HG02678 (cell line): ENCODE data around the gene USH1G.

Experiments
- ATAC-seq: cut with Tn5 transposase; IDR thresholded peaks from one replicate; pipeline ENCODE4 v1.9.1; 2021; ENCODE audit warnings: mild to moderate bottlenecking, moderate library complexity; ENCODE audit not compliant: unreplicated experiment

USH1G gene

GRCh38 chr17:74954665-74955421 lies 31.8 kb upstream of the USH1G start:
- no peak for ATAC-seq

DNA sequence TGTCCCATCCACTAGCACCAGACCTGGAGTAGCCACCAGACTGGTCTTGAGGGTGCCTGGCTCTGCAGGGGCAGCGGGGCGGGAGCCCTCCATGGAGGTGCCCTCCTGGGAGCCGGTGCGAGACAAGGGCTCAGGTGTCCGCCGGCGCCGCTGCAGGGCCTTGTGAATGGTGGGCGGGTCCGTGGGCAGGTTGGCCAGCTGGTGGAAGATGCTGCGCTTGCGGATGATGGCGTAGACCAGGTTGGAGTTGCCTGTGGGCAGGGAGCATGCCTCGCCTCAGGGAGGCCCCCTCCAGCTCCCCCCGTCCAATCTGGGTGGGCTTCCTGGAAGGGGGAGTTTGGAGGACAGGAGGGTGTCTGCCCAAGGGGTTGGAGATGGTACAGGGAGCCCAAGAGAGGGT lies 31.1 kb upstream of the USH1G start:
- no peak for ATAC-seq

- no peak for ATAC-seq
Observed at GRCh38 chr17:74953134-74953687, 30.2 kb upstream of the USH1G start.

GRCh38 chr17:74952431-74953133 lies 29.5 kb upstream of the USH1G start:
- ATAC-seq, result no peak

DNA sequence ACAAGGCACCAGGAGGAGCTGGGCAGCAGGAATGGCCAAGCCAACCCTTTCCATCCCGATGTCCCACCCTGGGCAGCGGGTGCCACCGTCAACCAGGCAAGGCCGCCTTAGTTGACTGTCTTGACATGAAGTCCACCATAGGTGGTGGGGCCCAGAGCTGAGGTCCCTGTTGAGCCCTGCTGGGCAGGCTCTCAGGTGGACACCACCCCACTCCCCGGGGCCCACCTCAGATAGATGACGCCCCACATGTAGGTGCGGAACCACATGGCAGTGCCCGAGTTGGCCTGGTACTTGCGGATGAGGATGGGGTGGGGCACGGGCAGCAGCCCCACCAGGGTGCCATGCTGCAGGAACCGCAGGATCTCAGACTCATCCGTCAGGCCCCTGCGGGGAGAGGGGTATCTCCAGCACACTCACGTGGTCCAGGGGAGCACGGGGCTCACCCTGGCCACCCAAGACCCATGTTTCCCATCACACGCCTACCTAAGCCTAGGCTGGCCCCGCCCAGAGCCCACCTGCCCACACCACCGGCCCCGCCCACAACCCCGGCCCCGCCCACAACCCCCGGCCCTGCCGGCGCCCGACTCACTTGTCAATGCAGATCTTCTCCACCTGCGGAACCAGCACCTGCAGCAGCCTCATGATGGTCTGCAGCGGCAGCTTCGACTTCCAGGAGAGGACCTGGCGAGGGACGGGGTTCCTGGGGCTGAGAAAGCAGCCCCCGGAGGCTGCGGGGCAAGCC lies 28.8 kb upstream of the USH1G start:
- no peak for ATAC-seq

DNA sequence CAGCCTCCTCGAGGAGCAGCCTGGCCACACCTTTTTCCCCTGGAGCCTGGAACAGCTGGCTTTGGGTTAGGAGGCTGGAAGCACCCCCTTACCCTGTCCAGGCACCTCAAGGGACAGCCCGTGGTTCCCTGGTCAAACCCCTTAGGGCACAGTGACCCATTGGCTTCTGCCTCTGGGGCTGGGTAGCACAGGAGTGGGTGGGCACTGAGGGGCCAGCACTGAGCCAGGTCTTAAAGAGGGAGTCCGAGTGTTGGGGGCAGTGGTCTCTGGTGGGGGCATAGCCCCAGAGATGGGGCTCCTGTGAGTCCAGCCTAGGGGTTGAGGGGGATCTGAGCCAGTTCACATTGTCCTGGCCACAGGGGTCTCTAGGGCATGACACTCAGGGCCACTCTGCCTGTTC lies 28.0 kb upstream of the USH1G start:
- ATAC-seq, result no peak

- ATAC-seq, result no peak
Observed at GRCh38 chr17:74950207-74950606, 27.2 kb upstream of the USH1G start.

DNA sequence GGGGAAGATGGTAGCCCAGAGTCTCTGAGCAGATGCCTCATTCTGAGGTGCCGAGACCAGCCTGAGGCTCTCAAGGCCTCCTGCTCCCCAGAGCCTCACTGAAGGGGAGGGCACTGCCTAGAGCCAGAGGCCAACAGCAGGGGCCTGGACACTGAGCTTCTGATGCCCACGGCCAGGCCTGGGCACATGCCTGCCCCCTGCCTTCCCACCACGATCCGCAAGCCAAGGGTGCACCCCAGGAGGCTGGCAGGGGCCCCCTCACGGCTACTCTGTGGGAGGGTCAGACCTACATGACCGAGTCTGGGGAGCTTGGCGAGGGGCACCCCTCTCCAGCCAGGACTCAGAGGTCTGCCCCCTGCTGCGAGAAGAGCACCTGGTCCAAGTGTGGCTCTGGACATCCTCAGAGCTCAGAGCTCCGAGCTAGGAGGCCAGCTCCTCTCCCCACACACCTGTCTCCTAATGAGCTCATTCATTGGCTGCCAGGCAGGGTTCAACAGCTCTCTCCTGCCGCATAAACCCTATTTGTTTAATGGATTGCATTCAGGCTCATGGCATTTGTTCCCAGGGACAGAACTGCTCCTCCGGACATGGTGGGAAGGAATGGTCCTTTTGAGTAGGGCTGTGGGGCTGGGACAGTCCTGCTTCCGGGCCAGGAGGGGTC lies 26.5 kb upstream of the USH1G start:
- ATAC-seq, result no peak

- no peak for ATAC-seq
Observed at GRCh38 chr17:74947041-74947754, 24.1 kb upstream of the USH1G start.

- no peak for ATAC-seq
Observed at GRCh38 chr17:74946641-74947040, 23.6 kb upstream of the USH1G start.

DNA sequence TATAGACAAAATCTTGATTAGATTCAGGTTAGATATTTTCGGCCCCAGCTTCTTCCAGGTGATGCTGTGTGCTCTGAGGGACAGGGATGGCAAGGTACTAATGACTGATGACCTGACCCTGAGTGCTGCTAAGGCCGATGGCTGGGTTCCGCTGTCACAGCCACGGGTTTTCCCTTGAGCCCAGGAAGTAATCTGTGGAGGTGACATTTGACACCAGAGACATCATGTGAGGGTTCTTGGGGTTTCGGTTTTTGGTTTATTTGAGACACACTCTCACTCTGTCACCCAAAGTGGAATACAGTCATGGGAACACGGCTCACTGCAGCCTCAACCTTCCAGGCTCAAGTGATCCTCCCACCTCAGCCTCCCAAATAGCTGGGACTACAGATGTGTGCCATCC lies 22.5 kb upstream of the USH1G start:
- ATAC-seq, result peak; percentile 52

DNA sequence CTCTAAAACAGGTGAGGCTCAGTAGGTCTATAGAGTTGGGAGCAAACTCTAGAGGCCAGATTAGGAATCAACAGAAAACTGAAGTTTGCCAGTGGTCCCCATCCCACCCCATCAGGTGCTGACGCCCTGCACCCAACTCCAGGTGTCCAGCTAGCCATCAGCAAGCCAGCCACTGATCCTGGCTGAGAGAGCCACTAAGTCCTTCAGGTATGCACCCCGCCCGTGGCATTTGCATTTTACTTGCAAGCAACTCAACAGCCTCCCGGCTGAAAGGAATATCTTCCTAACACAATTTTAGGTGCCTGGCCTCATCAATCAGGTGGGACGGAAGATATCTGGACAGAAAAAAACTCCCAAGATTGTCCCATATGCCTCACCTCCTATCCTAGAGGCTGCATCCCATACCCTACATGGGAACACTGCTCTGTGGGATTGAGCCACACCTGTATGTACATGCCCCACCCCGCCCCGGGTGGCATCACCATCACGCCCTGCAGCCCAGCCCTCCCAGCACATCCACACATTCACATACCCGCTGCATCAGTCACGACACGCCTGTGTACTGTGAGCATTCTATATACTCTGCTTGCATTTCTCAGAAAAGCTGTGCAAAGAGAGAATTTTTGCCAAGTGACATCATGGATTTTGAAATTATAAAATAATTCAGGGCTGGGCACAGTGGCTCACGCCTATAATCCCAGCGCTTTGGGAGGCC lies 20.9 kb upstream of the USH1G start:
- no peak for ATAC-seq

DNA sequence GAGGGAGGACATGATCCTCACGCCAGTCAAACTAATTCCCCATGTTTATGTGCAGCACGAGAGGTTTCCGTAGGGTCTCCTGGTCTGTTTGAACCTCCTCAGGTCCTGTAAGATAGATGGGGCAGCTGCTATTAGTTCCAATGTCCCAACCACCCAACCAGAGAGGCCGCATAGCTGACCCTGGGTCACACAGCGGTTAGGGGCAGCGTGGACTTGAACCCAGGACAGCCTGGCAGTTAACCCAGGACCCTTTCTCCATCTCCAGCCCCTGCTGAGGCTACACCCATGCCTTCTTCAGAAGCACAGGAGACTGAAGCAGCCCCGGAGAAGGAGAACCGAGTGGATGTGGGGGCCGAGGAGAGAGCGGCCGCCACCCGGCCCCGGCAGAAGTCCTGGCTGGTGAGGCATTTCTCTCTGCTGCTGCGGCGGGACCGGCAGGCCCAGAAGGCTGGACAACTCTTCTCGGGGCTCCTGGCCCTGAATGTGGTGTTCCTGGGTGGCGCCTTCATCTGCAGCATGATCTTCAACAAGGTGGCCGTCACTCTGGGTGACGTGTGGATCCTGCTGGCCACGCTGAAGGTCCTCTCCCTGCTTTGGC lies 18.2 kb upstream of the USH1G start:
- no peak for ATAC-seq

- ATAC-seq, result no peak
Observed at GRCh38 chr17:74939534-74939933, 16.5 kb upstream of the USH1G start.

DNA sequence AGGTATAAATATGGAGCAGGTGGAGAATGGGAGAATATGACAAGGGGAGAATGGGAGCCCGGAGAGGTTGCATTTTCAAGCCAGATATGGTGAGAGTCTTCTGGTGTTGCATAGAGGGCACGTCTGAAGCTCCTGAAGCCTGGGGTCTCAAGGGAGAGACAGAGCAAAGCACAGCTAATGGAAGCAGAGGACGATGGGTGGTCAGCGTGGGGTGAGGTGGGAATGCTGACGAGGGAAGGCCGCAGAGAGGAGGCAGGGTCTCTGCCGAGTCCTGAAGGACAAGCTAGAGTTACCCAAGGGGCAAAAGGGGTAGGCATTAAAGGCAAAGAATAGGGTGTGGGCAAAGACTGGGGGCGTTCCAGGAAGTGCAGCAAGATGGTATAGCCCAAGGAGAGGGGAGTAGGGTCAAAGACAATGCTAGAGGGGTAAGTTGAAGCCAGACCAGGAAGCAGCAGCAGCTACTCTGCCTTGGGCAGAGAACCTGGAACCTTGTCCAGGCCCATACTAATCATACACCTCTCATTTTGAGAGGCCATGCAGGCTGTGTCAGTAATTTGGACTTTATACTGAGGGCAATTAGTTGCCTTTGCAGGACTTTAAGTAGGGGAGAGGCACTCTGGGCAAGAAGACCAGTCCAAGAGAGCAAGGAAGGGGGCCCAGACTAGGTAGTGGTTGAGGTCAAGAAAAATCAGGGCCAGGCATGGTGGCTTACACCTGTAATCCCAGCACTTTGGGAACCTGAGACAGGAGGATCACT lies 15.3 kb upstream of the USH1G start:
- ATAC-seq, result no peak

- ATAC-seq, result no peak
Observed at GRCh38 chr17:74937064-74938051, 14.3 kb upstream of the USH1G start.

DNA sequence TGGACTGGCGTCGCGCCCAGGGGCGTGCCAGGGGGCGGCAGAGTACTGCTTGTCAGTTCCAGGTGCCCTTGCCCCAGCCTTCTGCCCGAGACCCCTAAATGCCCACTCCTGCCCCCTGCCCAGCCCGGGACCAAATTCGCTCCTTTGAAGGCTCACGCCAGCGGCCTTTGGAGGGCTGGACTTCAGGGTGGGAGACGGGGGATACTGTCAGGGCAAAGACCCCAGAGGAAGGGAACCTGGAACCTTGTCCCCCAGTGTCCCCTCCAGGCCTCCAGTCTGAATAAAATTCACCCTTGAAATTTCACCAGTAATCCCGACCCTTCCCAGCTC lies 13.4 kb upstream of the USH1G start:
- ATAC-seq, result no peak
